Measurements from ENCODE around the gene LYPD5. TPM values are rescaled to one million over a fixed set of nuclear protein-coding genes. Genes with fewer than 3 reads are reported as not detected.

Gene LYPD5, protein sequence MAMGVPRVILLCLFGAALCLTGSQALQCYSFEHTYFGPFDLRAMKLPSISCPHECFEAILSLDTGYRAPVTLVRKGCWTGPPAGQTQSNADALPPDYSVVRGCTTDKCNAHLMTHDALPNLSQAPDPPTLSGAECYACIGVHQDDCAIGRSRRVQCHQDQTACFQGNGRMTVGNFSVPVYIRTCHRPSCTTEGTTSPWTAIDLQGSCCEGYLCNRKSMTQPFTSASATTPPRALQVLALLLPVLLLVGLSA
- total RNA-seq, result 0.13 and 0.33 TPM in 2 replicates

DNA sequence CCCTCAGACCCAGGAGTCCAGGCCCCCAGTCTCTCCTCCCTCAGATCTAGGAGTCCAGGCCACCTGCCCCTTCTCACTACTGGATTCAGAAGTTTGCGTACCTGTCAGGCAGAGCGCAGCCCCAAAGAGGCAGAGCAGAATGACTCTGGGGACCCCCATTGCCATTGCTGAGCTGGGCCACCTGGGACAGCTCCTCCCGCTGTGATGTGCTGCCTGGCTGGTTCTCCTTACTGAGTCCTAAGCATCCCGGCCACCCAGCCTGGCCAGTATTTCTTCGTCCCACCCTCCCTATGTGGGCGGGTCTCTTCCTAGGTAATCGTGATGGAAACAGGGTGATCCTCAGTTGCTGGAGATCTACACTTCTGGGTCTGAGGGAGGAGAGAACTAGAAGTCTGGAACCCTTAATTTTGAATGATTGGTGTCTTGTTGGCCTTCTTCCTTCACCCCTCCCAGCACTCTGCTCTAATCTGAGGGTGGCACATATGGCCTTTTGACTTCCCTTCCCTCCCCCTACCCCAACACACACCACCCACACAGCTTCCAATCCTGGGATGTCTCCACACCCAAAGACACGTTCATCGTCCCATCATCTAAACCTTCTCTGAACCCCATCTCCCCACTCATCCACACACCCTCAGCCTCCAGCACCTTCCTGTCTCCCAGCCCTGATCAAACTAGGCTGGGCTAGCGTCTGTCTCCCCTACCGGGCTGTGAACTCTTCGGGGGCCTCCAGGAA is at the start of gene LYPD5:
TSS of gene LYPD5 (minus strand) at position 232 of the 736 bp plus-strand sequence. CDS start at position 165, 67 bp downstream.

DNA sequence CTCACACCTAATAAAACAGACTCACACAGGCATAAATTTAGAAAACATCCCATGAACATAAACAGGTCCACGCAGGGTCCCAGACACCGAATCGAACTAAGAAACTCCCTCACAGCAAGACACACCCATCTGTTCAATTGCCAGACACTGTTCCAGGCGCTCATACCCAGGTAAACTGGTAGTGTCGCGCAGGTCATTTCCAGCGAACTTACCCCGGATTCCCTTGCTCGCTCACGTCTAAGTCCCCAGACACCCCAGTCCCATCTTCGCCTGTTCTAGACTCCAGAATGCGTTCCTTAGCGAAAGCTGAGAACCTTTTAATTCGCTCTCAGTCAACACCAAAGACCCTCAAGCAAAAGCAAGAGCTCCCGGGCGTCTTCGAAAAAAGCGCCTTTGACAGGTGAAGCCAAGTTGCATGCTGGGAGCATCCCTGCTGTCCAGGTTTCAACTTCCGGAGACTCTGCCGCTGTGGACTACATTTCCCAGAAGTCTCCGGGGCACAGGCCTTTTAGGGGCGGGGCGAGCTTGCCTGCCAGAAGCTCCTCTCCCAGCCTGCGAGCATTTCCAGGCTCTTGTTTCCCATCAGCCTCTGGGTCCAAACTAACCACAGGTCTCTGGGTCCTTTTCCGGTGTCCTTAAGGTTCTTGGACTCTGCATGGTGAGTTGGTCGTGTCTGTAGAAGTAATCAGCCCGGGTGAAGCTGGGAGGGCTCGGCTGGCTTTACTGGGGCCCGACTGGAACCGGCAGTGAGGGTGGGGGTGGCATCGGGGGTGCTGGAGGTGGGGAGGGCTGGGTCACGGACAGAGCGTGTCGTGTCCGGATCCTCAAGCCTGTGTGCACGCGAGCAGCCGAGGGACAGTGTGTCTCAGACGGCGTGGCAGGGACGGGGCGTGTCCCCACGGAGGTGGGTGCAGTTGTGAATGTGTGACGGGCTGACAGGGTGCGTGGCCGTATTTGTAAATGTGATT is 24.8 kb upstream of the LYPD5 start, which contains the start of gene ZNF283:
TSS of gene ZNF283 (plus strand) at position 535 of the 968 bp plus-strand sequence. CDS start 6,184 bp downstream, outside the sequence.

DNA sequence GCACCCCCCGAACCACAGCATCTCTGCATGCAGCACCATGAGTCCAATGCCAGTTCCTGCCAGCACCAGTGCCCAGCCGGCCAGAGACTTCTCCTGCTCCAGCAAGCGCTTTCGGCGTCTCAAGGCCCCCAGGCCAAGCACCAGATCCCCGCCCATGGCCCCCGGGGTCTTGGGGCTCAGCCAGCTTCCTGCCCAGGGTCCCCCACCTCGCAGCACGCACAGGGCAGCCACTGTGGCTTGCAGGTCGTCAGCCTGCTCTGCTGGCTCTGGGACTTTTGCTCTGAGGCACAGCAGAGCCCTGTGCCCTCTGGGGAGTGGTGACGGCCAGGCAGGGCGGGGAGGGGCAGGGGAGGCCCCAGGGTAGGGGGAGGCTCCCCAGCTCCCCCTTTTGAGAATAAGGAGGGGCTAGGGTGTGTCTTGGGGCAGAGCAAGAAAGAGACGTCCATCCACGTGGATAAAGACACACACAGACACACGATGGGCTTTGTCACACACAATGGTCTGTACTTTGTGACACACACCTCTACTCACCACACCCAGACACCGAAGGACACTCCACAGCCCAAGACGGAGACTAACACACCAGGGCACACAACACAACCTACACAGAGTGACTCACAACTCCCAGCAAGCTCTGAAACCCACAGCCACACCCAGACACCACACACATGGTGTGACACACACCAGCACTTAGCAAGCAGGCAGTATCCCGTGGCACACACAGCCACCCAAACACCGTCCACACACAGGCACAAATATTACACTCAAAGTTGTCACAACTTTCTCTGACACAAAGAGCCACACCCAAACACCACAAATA is 21.3 kb downstream of the LYPD5 start, which contains the start of gene KCNN4:
TSS of gene KCNN4 (minus strand) at position 268 of the 820 bp plus-strand sequence. CDS start at position 156, 112 bp downstream.

DNA sequence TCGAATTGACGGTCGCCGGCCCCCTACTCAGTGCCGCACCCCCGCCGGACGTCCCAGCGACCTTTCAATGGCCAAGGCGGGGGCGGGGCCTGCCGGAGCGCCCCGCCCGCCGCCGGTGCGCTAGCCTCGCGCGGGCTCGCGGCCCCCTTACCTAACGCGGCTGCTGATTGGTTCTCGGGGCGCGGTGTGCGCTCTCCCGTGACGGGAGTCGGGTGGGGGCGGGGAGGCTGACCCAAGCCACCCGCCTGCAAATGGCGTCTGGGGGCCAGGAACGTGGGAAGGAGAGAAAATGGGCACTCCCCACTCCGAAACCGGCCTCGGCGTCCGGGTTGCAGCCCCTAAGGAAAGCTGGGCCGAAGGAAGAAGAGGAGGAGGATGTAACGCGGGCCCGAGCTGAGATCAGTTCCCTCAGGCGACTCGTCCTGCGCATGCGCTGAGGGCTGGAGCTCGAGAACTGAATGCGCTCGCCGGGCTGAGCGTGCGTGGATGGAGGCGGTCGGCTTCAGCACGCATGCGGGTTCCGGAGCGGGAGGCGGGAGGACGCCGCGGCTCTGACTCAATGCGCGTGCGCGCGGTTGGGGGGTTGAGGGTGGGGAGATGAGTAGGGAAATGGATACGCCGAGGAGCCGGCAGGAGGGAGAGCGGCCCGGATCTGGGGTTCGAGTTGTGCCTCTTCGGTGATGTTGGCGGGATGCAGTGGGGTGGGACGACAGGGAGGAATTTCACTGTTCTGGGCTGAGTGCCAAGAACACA is 47.6 kb downstream of the LYPD5 start, which contains the start of gene SMG9:
TSS of gene SMG9 (minus strand) at position 460 of the 753 bp plus-strand sequence. CDS start 4,221 bp downstream, outside the sequence.

Other genes with a start within 250 kb of the LYPD5 start
- gene XRCC1, start 226.9 kb downstream of the LYPD5 start, total RNA-seq, result 34.4 and 45.0 TPM in 2 replicates
- 1.3 and 4.6 TPM in 2 replicates for gene PINLYP, start 226.6 kb downstream of the LYPD5 start, total RNA-seq
- 19.4 and 26.5 TPM in 2 replicates for gene IRGQ, start 206.3 kb downstream of the LYPD5 start, total RNA-seq
- 8.9 and 16.0 TPM in 2 replicates for gene ZNF576, start 205.9 kb downstream of the LYPD5 start, total RNA-seq
- gene SRRM5, start 190.4 kb downstream of the LYPD5 start, total RNA-seq, result 0.16 and 0.25 TPM in 2 replicates
- gene ZNF428, start 182.8 kb downstream of the LYPD5 start, total RNA-seq, result 45.3 and 73.3 TPM in 2 replicates
- gene CADM4, start 162.6 kb downstream of the LYPD5 start, total RNA-seq, result 24.4 and 39.2 TPM in 2 replicates
- gene PLAUR, start 132.3 kb downstream of the LYPD5 start, total RNA-seq, result 40.7 and 139 TPM in 2 replicates
- not detected in 2 replicates for gene IRGC, start 86.4 kb downstream of the LYPD5 start, total RNA-seq
- 15.2 and 17.7 TPM in 2 replicates for gene SMG9, start 47.5 kb downstream of the LYPD5 start, total RNA-seq
- gene KCNN4, start 21.5 kb downstream of the LYPD5 start, total RNA-seq, result 0.81 and 3.0 TPM in 2 replicates
- 2.1 and 3.0 TPM in 2 replicates for gene ZNF283, start 24.9 kb upstream of the LYPD5 start, total RNA-seq
- 0.33 and 1.8 TPM in 2 replicates for gene ZNF404, start 81.5 kb upstream of the LYPD5 start, total RNA-seq
- 3.3 and 12.8 TPM in 2 replicates for gene ZNF45, start 132.8 kb upstream of the LYPD5 start, total RNA-seq
- gene ZNF221, start 148.8 kb upstream of the LYPD5 start, total RNA-seq, result 2.0 and 2.2 TPM in 2 replicates
- gene ZNF155, start 181.7 kb upstream of the LYPD5 start, total RNA-seq, result 5.9 and 6.1 TPM in 2 replicates
- 1.4 and 2.4 TPM in 2 replicates for gene ZNF230, start 200.5 kb upstream of the LYPD5 start, total RNA-seq
- 1.6 and 3.4 TPM in 2 replicates for gene ZNF222, start 222.9 kb upstream of the LYPD5 start, total RNA-seq
- gene ZNF223, start 249.6 kb upstream of the LYPD5 start, total RNA-seq, result 1.9 and 2.1 TPM in 2 replicates

All from mesangial cell (primary cell).